Keratinocyte (primary cell): ENCODE measurements around the gene HIPK1. TPM values are rescaled to one million over a fixed set of nuclear protein-coding genes. Genes with fewer than 3 reads are reported as not detected.

Experiments used
- DNase-seq: peaks from one replicate; pipeline ENCODE4 v3.0.0-alpha.2; 2011; ENCODE audit warnings: low read depth, missing footprints, low spot score
- FAIRE-seq: peaks from 2 replicates; lab custom pipeline; 2011; peaks lifted over from hg19 to GRCh38; lab: Jason Lieb, UNC
- H2AFZ ChIP-seq: 2 replicates; pipeline ENCODE4 v1.6.0; 2012; ENCODE audit warnings: low read length, control low read depth, inconsistent platforms; ENCODE audit not compliant: control insufficient read depth
- H3K27ac ChIP-seq: 2 replicates; pipeline ENCODE4 v1.5.1; 2011; ENCODE audit warnings: low read length; ENCODE audit not compliant: control insufficient read depth, insufficient read depth
- H3K27me3 ChIP-seq: 3 replicates; pipeline ENCODE4 v1.6.0; 2011; ENCODE audit warnings: low read length; ENCODE audit not compliant: control insufficient read depth, insufficient read depth; ENCODE audit errors: extremely low read depth
- H3K36me3 ChIP-seq, 2 experiments: 2 replicates in 1 of 2; 3 replicates in 1 of 2; pipeline ENCODE4 v1.5.1; 2011; ENCODE audit warnings: low read length in 2 of 2, mild to moderate bottlenecking in 1 of 2; ENCODE audit not compliant: control insufficient read depth in 2 of 2, insufficient read depth in 2 of 2; ENCODE audit errors: extremely low read depth in 1 of 2
- H3K4me1 ChIP-seq: 3 replicates; pipeline ENCODE4 v1.5.1; 2011; ENCODE audit warnings: low read length; ENCODE audit not compliant: control insufficient read depth, insufficient read depth; ENCODE audit errors: extremely low read depth
- H3K4me2 ChIP-seq: 3 replicates; pipeline ENCODE4 v1.6.0; 2011; ENCODE audit warnings: low read depth, low read length; ENCODE audit not compliant: control insufficient read depth, insufficient read depth; ENCODE audit errors: extremely low read depth
- H3K4me3 ChIP-seq, 3 experiments: fragments of 200-600 bp in 1 of 3; sonication (generic) in 1 of 3; 2 replicates in 2 of 3; 3 replicates in 1 of 3; pipeline ENCODE4 v1.5.1; 2011 to 2016; ENCODE audit warnings: low read length in 3 of 3, mild to moderate bottlenecking in 3 of 3, control low read depth in 2 of 3, inconsistent platforms in 1 of 3, low read depth in 1 of 3, mixed read lengths in 1 of 3, mixed run types in 1 of 3, moderate library complexity in 1 of 3; ENCODE audit not compliant: control insufficient read depth in 2 of 3, insufficient read depth in 2 of 3; ENCODE audit errors: extremely low read depth in 1 of 3
- H3K79me2 ChIP-seq: 2 replicates; pipeline ENCODE4 v1.6.0; 2012; ENCODE audit warnings: low read length; ENCODE audit not compliant: control insufficient read depth, insufficient read depth
- H3K9ac ChIP-seq: 3 replicates; pipeline ENCODE4 v1.6.0; 2011; ENCODE audit warnings: low read length; ENCODE audit not compliant: control insufficient read depth, insufficient read depth; ENCODE audit errors: extremely low read depth
- H3K9me1 ChIP-seq: 3 replicates; pipeline ENCODE4 v1.6.0; 2011; ENCODE audit warnings: low read length; ENCODE audit not compliant: control insufficient read depth, insufficient read depth; ENCODE audit errors: extremely low read depth
- H3K9me3 ChIP-seq: 2 replicates; pipeline ENCODE4 v1.5.1; 2012; ENCODE audit warnings: low read depth, low read length; ENCODE audit not compliant: control insufficient read depth
- H4K20me1 ChIP-seq: 3 replicates; pipeline ENCODE4 v1.6.0; 2011; ENCODE audit warnings: low read length; ENCODE audit not compliant: control insufficient read depth, insufficient read depth; ENCODE audit errors: extremely low read depth
- EZH2 ChIP-seq: IDR thresholded peaks from one replicate; pipeline ENCODE4 v1.6.1; 2012; ENCODE audit warnings: inconsistent platforms, mild to moderate bottlenecking, low read length, moderate library complexity
- dilution Hi-C: fragments of 300-500 bp; cut with MboI; formaldehyde crosslinking; loops from one replicate; pipeline ENCODE4 v1.7.0; 2020; ENCODE audit warnings: low sequenced_read_pairs; ENCODE audit not compliant: extremely low pct_ligation_motif_present
- polyA plus RNA-seq, 5 experiments: library from polyadenylated mRNA; depleted of rRNA in 3 of 5; stranded (reverse) in 3 of 5; stranded (forward) in 1 of 5; unstranded in 1 of 5; fragments of >200 nt; gene quantifications; 1 replicate in 1 of 5; 2 replicates in 3 of 5; 3 replicates in 1 of 5; pipeline versions ENCODE4 v1.2.1 to v1.2.3, GENCODE V29; 2011 to 2012; ENCODE audit warnings: missing spikeins in 2 of 5, low read depth in 1 of 5, low replicate concordance in 1 of 5
- TF ChIP-seq, protein P1 (sequence below), 3 experiments: IDR thresholded peaks in 1 of 3; conservative IDR thresholded peaks in 1 of 3; optimal IDR thresholded peaks in 1 of 3; 2 replicates in 2 of 3; 3 replicates in 1 of 3; pipeline versions ENCODE3 to v1.5.1; 2011; ENCODE audit warnings: low read length in 3 of 3, mild to moderate bottlenecking in 3 of 3, moderate library complexity in 2 of 3, control low read depth in 1 of 3, inconsistent platforms in 1 of 3; ENCODE audit not compliant: insufficient read depth in 2 of 3; ENCODE audit errors: extremely low read depth in 1 of 3

Gene HIPK1
- polyA plus RNA-seq, 1 donor (not counting 4 experiments of a cell fraction or from before 2014, with no cell fraction given), result 19.9 TPM

DNA sequence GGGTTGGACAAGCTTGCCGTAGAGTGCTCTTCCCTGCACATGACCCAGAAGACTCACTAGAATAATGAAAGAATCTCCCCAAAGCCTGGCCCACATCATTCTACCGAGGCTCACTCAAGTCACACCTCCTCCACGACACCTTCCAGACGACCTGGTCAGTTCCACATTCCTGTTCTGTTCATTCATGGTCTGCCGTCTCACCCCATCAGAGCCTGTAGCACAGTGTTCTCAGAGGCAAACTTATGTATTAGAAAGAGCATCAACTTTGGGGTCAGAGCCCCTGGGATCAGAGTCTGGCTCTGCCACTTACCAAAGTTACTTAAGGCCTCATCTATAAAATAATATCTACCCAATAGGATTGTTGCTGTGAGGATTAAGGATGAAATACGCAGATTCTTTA is 57.7 kb downstream of the HIPK1 start:
- no peaks in the 10 kb centered on the region for H3K27me3 ChIP-seq
- dilution Hi-C loops, result no loop called here
- no peak overlapping the region for H2AFZ ChIP-seq
- no peak overlapping the region for H3K27ac ChIP-seq
- H3K4me1 ChIP-seq, result peaks cover 2% of the 10 kb centered on the region
- no peak for TF ChIP-seq EZH2
- TF ChIP-seq, protein P1, sequence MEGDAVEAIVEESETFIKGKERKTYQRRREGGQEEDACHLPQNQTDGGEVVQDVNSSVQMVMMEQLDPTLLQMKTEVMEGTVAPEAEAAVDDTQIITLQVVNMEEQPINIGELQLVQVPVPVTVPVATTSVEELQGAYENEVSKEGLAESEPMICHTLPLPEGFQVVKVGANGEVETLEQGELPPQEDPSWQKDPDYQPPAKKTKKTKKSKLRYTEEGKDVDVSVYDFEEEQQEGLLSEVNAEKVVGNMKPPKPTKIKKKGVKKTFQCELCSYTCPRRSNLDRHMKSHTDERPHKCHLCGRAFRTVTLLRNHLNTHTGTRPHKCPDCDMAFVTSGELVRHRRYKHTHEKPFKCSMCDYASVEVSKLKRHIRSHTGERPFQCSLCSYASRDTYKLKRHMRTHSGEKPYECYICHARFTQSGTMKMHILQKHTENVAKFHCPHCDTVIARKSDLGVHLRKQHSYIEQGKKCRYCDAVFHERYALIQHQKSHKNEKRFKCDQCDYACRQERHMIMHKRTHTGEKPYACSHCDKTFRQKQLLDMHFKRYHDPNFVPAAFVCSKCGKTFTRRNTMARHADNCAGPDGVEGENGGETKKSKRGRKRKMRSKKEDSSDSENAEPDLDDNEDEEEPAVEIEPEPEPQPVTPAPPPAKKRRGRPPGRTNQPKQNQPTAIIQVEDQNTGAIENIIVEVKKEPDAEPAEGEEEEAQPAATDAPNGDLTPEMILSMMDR (optimal IDR thresholded peaks at IDR 0.05 in 1 of 3, IDR thresholded peaks at IDR 0.05 in 1 of 3, conservative IDR thresholded peaks at IDR 0.05 in 1 of 3; ENCODE audit: extremely low read depth in 1 of 3, insufficient read depth in 2 of 3, low read length in 3 of 3), result no peak
- no peaks in the 10 kb centered on the region for H3K9me3 ChIP-seq
- H3K79me2 ChIP-seq, result no peaks in the 10 kb centered on the region
- H3K9me1 ChIP-seq, result no peaks in the 10 kb centered on the region
- H3K36me3 ChIP-seq, result no peaks in the 10 kb centered on the region
- no peak overlapping the region for H3K9ac ChIP-seq
- no peak overlapping the region for H3K4me3 ChIP-seq
- H4K20me1 ChIP-seq, result no peaks in the 10 kb centered on the region
- no peak overlapping the region for H3K4me2 ChIP-seq
- DNase-seq, result no peak
- no peak for FAIRE-seq

DNA sequence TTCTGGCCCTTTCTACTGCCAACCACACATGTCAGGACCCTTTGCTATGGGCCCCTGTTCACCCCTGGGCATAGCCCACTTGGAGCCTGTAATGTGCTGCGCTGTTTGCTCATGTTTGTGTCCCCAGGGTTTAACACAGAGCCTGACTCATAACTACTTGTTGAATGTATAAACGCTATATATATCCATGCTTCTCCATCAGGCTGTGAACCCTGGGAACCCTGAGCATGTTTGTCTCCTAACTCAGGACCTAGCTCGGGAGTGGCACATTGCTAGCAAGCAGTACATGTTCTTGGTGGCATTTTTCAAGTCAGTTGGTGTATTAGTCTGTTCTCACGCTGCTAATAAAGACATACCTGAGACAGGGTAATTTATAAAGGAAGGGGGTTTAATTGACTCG is 58.1 kb downstream of the HIPK1 start:
- FAIRE-seq (no peak), DNase-seq (no peak)
- Histone ChIP-seq H2AFZ (no peak overlapping the region), H3K79me2 (no peaks in the 10 kb centered on the region), H3K4me3 (no peak overlapping the region), H3K27me3 (no peaks in the 10 kb centered on the region), H4K20me1 (no peaks in the 10 kb centered on the region), H3K9ac (no peak overlapping the region), H3K36me3 (no peaks in the 10 kb centered on the region), H3K9me1 (no peaks in the 10 kb centered on the region), H3K4me1 (peaks cover 2% of the 10 kb centered on the region), H3K27ac (no peak overlapping the region), H3K9me3 (no peaks in the 10 kb centered on the region), H3K4me2 (no peak overlapping the region)
- dilution Hi-C loops, result no loop called here
- TF ChIP-seq, protein P1 (optimal IDR thresholded peaks at IDR 0.05 in 1 of 3, IDR thresholded peaks at IDR 0.05 in 1 of 3, conservative IDR thresholded peaks at IDR 0.05 in 1 of 3; ENCODE audit: extremely low read depth in 1 of 3, insufficient read depth in 2 of 3, low read length in 3 of 3), result no peak
- no peak for TF ChIP-seq EZH2
